Measurements from ENCODE around the gene WWOX. TPM values are rescaled to one million over a fixed set of nuclear protein-coding genes. Genes with fewer than 3 reads are reported as not detected.

Gene WWOX
- total and polyA plus RNA-seq, 2 donors (not counting 1 experiment from before 2014, with no cell fraction given): 10.5 to 42.3 TPM

DNA sequence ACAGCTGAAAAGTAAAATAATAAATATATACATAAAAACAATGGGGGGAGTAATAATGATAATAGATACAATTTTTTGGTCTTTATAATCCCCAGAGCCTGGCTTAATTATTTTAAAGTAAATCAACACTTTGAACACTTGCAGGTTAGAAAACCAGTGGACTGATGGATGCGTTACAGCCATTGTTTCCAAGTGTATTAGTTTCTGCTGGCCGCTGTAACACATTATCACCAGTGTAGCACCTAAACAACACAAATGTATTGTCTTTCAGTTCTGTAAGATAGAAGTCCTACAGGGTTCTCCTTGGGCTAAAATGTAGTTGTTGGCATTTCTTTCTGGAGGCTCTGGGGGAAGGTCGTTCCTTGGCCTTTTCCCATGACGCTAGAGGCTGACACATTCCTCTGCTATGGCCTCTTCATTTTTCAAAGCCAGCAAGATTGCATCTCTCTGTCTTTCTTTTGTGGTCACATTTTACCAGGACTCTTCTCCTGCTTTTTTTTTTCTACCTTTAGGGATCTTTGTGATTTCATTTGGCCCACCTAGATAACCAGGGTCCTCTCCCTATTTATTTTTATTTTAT, 116.8 kb downstream of the WWOX start:
- no peak overlapping the region for H3K27ac Mint-ChIP-seq

DNA sequence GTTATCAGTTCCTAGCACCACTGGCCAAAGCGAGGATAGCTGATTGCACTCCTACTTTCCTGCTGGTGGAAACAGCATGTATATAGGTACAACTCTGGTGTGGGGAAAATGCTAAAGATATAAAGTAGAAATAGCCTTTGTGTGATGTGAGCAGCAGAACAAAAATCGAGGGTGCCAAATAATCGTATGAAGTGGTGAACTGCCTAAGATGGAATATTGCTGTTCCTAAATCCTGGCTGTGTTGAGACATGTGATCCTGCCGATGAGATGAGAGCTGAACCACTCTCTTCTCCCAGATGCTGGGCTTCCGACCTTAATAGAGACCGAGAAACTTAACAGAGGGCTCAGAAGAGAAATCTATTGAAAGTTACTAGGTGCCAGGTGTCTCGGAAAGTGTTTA, 117.8 kb downstream of the WWOX start:
- Histone ChIP-seq H3K36me3 (replicated peaks in 1 of 2; ENCODE audit: control extremely low read depth in 1 of 2, control insufficient read depth in 1 of 2, extremely low read depth in 1 of 2, insufficient read depth in 2 of 2, low read length in 1 of 2) (no peaks in the 10 kb centered on the region), H2AFZ (ENCODE audit: insufficient read depth, low read depth, low read length, poor library complexity, severe bottlenecking) (no peak overlapping the region), H3K4me2 (replicated peaks; ENCODE audit: low read depth, low read length, poor library complexity, severe bottlenecking) (no peak overlapping the region), H3K4me3 (ENCODE audit: control extremely low read depth in 1 of 5, extremely low read depth in 1 of 5, insufficient read depth in 1 of 5, low read depth in 2 of 5, low read length in 4 of 5) (no peak overlapping the region), H3K4me1 (ENCODE audit: control insufficient read depth in 2 of 2, insufficient read depth in 2 of 2, low read length in 2 of 2) (no peaks in the 10 kb centered on the region), H3K9ac (ENCODE audit: low read length) (no peak overlapping the region), H3K79me2 (ENCODE audit: control insufficient read depth, insufficient read depth, low read length) (no peaks in the 10 kb centered on the region), H3K9me3 (ENCODE audit: control extremely low read depth in 1 of 3, control insufficient read depth in 2 of 3, insufficient read depth in 1 of 3, low read length in 2 of 3) (peaks cover 0 to 13% (median 0%) of the 10 kb centered on the region in 3 donors), H3K27ac (ENCODE audit: low read length in 2 of 2) (no peak overlapping the region), H4K20me1 (ENCODE audit: control insufficient read depth, insufficient read depth, low read length, poor library complexity, severe bottlenecking) (no peaks in the 10 kb centered on the region), H3K27me3 (replicated peaks in 1 of 4; ENCODE audit: control extremely low read depth in 1 of 4, control insufficient read depth in 3 of 4, insufficient read depth in 4 of 4, low read length in 3 of 4) (no peaks in the 10 kb centered on the region)
- Mint-ChIP-seq H3K27me3 (no peaks in the 10 kb centered on the region), H3K4me1 (peaks cover 9% of the 10 kb centered on the region), H3K4me3 (no peak overlapping the region), H3K9me3 (ENCODE audit: insufficient read depth) (no peaks in the 10 kb centered on the region), H3K27ac (no peak overlapping the region)
- CTCF ChIA-PET: no interaction called here
- POLR2A ChIA-PET: no interaction called here
- ATAC-seq (ENCODE audit: low read depth): no peak
- DNase-seq: no peak
- intact Hi-C loops (cut with micrococcal nuclease): no loop called here
- WGBS (ENCODE audit: insufficient coverage): 100% methylated on average over 7 of the region's 7 CpGs
- TF ChIP-seq, protein P1, sequence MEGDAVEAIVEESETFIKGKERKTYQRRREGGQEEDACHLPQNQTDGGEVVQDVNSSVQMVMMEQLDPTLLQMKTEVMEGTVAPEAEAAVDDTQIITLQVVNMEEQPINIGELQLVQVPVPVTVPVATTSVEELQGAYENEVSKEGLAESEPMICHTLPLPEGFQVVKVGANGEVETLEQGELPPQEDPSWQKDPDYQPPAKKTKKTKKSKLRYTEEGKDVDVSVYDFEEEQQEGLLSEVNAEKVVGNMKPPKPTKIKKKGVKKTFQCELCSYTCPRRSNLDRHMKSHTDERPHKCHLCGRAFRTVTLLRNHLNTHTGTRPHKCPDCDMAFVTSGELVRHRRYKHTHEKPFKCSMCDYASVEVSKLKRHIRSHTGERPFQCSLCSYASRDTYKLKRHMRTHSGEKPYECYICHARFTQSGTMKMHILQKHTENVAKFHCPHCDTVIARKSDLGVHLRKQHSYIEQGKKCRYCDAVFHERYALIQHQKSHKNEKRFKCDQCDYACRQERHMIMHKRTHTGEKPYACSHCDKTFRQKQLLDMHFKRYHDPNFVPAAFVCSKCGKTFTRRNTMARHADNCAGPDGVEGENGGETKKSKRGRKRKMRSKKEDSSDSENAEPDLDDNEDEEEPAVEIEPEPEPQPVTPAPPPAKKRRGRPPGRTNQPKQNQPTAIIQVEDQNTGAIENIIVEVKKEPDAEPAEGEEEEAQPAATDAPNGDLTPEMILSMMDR (IDR thresholded peaks at IDR 0.05): no peak
- no peak for TF ChIP-seq EZH2 (IDR thresholded peaks at IDR 0.05; ENCODE audit: borderline replicate concordance, insufficient read depth, low read depth, low read length, poor library complexity, severe bottlenecking)

More for the DNA sequence above, 116.8 kb downstream of the WWOX start:
- ATAC-seq (ENCODE audit: low read depth) (no peak), DNase-seq (no peak)
- Histone ChIP-seq H3K27ac (ENCODE audit: low read length in 2 of 2) (no peak overlapping the region), H3K4me2 (replicated peaks; ENCODE audit: low read depth, low read length, poor library complexity, severe bottlenecking) (no peak overlapping the region), H3K9ac (ENCODE audit: low read length) (no peak overlapping the region), H3K4me3 (ENCODE audit: control extremely low read depth in 1 of 5, extremely low read depth in 1 of 5, insufficient read depth in 1 of 5, low read depth in 2 of 5, low read length in 4 of 5) (no peak overlapping the region), H3K4me1 (ENCODE audit: control insufficient read depth in 2 of 2, insufficient read depth in 2 of 2, low read length in 2 of 2) (no peaks in the 10 kb centered on the region), H4K20me1 (ENCODE audit: control insufficient read depth, insufficient read depth, low read length, poor library complexity, severe bottlenecking) (no peaks in the 10 kb centered on the region), H3K9me3 (ENCODE audit: control extremely low read depth in 1 of 3, control insufficient read depth in 2 of 3, insufficient read depth in 1 of 3, low read length in 2 of 3) (peaks cover 0 to 13% (median 0%) of the 10 kb centered on the region in 3 donors), H3K27me3 (replicated peaks in 1 of 4; ENCODE audit: control extremely low read depth in 1 of 4, control insufficient read depth in 3 of 4, insufficient read depth in 4 of 4, low read length in 3 of 4) (no peaks in the 10 kb centered on the region), H3K36me3 (replicated peaks in 1 of 2; ENCODE audit: control extremely low read depth in 1 of 2, control insufficient read depth in 1 of 2, extremely low read depth in 1 of 2, insufficient read depth in 2 of 2, low read length in 1 of 2) (no peaks in the 10 kb centered on the region), H3K79me2 (ENCODE audit: control insufficient read depth, insufficient read depth, low read length) (no peaks in the 10 kb centered on the region), H2AFZ (ENCODE audit: insufficient read depth, low read depth, low read length, poor library complexity, severe bottlenecking) (no peak overlapping the region)
- H3K4me1 Mint-ChIP-seq: peaks cover 9% of the 10 kb centered on the region
- WGBS (ENCODE audit: insufficient coverage): 100% methylated on average over 3 of the region's 4 CpGs
- H3K4me3 Mint-ChIP-seq: no peak overlapping the region
- TF ChIP-seq, protein P1 (IDR thresholded peaks at IDR 0.05): no peak
- TF ChIP-seq EZH2 (IDR thresholded peaks at IDR 0.05; ENCODE audit: borderline replicate concordance, insufficient read depth, low read depth, low read length, poor library complexity, severe bottlenecking): no peak
- intact Hi-C loops (cut with micrococcal nuclease): no loop called here
- ChIA-PET POLR2A (no interaction called here), CTCF (no interaction called here)
- H3K9me3 Mint-ChIP-seq (ENCODE audit: insufficient read depth): no peaks in the 10 kb centered on the region
- H3K27me3 Mint-ChIP-seq: no peaks in the 10 kb centered on the region
